ENCODE data around the gene AREL1.

DNA sequence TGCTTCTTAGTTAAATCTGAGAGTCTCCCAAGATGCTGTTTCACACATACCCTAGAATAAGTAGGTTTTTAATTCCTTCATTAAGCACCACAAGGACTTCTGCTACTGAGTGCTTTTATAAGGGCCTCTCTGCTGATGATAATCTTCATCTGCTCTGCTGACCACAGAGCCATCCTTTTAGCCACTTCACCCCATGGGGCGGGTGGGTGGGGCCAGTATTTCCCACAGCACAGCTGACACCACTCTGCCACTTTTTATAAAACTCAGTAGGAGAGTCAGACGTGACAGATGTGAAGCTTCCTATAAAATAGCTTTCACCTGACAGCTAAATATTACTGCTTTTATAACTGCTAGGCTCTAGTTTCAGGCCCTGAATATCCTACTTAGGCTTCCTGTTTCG is 20.3 kb upstream of the AREL1 start:
- TF ChIP-seq CTCF (conservative IDR thresholded peaks at IDR 0.05) = no peak
- no peak for TF ChIP-seq EZH2 (IDR thresholded peaks at IDR 0.05; ENCODE audit: low read depth)

Measured in PC-9 (cell line).